Muscle of leg (tissue), 11 donors: ENCODE measurements around the gene GRIA4. TPM values are rescaled to one million over a fixed set of nuclear protein-coding genes. Genes with fewer than 3 reads are reported as not detected.

ENCODE experiments used
- DNase-seq: peaks from one replicate; pipeline ENCODE4 v3.0.0; 2013
- H3K27ac ChIP-seq: one replicate; pipeline ENCODE4 v1.5.1; 2013; ENCODE audit warnings: mild to moderate bottlenecking, low read length, control low read depth
- H3K27me3 ChIP-seq: one replicate; pipeline ENCODE4 v1.6.1; 2013; ENCODE audit warnings: low read length; ENCODE audit not compliant: control insufficient read depth, insufficient read depth
- H3K36me3 ChIP-seq: one replicate; pipeline ENCODE4 v1.6.1; 2013; ENCODE audit warnings: low read length; ENCODE audit not compliant: control insufficient read depth, insufficient read depth
- H3K4me1 ChIP-seq: one replicate; pipeline ENCODE4 v1.6.1; 2013; ENCODE audit warnings: low read length; ENCODE audit not compliant: control insufficient read depth, insufficient read depth
- H3K4me3 ChIP-seq: one replicate; pipeline ENCODE4 v1.5.1; 2013; ENCODE audit warnings: low read length, control low read depth
- H3K9me3 ChIP-seq: replicated peaks from 2 replicates; pipeline ENCODE4 v1.6.1; 2013; ENCODE audit warnings: low read depth, low read length; ENCODE audit not compliant: control insufficient read depth
- WGBS: methylation state at CpG from one replicate; pipeline ENCODE4 v1.1.5; 2013; ENCODE audit warnings: missing lambda C conversion rate; ENCODE audit not compliant: insufficient coverage; 5-methylcytosine and 5-hydroxymethylcytosine counted together
- polyA plus RNA-seq, 8 donors: library from polyadenylated mRNA; unstranded; fragments of 120-200 nt; gene quantifications; one replicate each; pipeline versions ENCODE4 v1.2.1 to v1.2.3, GENCODE V29; 2013; ENCODE audit warnings: inconsistent platforms in 1 of 8, low replicate concordance in 1 of 8; ENCODE audit not compliant: insufficient read length in 8 of 8, insufficient read depth in 1 of 8
- total RNA-seq: library from RNA; stranded (reverse); fragments of 120-200 nt; gene quantifications from one replicate; pipeline ENCODE4 v1.2.4, GENCODE V29; 2013

The GRIA4 gene
- total and polyA plus RNA-seq, 9 donors, result 2.7 to 14.6 (median 7.8) TPM

DNA sequence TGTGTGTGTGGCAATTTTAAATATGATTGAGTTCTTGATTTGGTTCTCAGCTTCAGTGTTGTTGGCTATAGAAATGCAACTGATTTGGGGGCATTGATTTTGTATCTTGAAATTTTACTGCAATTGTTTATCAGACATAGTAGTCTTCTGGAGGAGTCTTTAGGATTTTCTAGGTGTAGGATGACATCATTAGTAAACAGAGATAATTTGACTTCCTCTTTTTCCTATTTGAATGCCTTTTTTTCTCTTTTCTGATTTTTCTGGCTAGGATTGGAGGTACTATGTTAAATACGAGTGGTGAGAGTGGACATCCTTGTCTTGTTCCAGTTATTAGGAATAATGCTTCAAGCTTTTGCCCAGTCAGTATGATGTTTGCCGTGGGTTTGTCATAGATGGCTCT is 287.3 kb downstream of the GRIA4 start:
- H3K36me3 ChIP-seq, result no peaks in the 10 kb centered on the region
- no peak for DNase-seq
- H3K27me3 ChIP-seq, result no peaks in the 10 kb centered on the region
- H3K4me1 ChIP-seq, result no peaks in the 10 kb centered on the region
- H3K27ac ChIP-seq, result no peak overlapping the region
- no peaks in the 10 kb centered on the region for H3K9me3 ChIP-seq
- no peak overlapping the region for H3K4me3 ChIP-seq
- WGBS, result no CpG with 5 or more reads among the region's 2 CpGs

DNA sequence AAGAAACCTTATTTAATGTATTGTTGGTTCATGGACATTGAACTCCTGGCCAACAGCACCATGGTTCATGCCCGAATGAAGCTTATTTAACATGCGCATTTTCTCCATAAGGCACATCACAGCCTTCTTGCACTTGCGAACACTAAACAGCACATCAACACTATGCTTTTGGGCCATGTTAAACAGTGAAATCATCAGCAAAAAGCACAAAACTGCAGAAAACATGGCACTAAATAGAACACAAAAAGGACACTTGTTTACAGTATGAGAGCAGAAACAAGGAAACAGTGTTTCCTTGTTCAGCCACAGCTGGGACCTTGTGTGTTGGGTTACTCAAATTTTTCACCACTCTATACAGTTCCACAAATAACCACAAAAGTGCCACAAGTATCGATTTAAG is 289.9 kb downstream of the GRIA4 start:
- Histone ChIP-seq H3K27ac (no peak overlapping the region), H3K4me3 (no peak overlapping the region), H3K36me3 (no peaks in the 10 kb centered on the region), H3K4me1 (no peaks in the 10 kb centered on the region), H3K27me3 (no peaks in the 10 kb centered on the region), H3K9me3 (no peaks in the 10 kb centered on the region)
- no peak for DNase-seq
- no CpG with 5 or more reads among the region's 4 CpGs for WGBS

DNA sequence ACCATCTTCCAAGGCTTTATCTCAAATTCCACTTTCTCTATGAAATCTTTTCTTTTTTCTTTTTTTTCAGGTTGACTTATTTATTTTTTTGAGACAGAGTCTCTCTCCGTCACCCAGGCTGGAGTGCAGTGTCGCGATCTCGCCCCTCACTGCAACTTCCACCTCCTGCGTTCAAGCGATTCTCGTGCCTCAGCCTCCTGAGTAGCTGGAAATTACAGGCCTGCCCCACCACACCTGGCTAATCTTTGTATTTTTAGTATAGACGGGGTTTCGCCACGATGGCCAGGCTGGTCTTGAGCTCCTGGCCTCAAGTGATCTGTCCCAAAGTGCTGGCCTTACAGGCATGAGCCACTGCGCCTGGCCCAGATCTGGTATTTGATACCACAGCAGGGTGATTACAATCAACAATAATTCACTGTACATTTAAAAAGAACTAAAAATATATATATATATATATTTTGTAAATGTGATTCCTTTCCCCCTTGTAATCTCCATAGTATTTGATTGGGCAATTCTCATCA is 290.7 kb downstream of the GRIA4 start:
- Histone ChIP-seq H3K27me3 (no peaks in the 10 kb centered on the region), H3K4me1 (no peaks in the 10 kb centered on the region), H3K27ac (no peak overlapping the region), H3K4me3 (no peak overlapping the region), H3K36me3 (no peaks in the 10 kb centered on the region), H3K9me3 (no peaks in the 10 kb centered on the region)
- no peak for DNase-seq
- 98% methylated on average over 8 of the region's 11 CpGs for WGBS

DNA sequence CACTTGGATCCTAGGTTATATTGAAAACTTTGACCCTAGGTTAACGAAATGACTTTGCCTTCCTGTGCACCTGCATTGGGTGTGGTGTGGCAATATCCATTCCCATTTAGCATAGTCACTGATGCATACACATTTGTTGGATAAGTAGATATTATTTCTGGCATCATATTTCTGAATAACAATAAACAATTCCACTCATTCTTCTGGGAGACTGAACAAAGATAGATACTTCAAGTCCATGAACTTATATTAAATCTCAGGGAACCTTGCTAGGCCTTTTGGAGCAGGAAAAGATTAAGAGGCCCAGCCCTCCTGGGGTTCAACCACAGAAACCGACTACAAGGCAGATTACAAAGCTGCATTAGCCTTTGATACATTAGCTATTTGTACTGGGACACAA is 293.2 kb downstream of the GRIA4 start:
- WGBS, result no CpG with 5 or more reads among the region's 2 CpGs
- DNase-seq, result no peak
- Histone ChIP-seq H3K27ac (no peak overlapping the region), H3K9me3 (no peaks in the 10 kb centered on the region), H3K4me1 (no peaks in the 10 kb centered on the region), H3K27me3 (no peaks in the 10 kb centered on the region), H3K4me3 (no peak overlapping the region), H3K36me3 (no peaks in the 10 kb centered on the region)

DNA sequence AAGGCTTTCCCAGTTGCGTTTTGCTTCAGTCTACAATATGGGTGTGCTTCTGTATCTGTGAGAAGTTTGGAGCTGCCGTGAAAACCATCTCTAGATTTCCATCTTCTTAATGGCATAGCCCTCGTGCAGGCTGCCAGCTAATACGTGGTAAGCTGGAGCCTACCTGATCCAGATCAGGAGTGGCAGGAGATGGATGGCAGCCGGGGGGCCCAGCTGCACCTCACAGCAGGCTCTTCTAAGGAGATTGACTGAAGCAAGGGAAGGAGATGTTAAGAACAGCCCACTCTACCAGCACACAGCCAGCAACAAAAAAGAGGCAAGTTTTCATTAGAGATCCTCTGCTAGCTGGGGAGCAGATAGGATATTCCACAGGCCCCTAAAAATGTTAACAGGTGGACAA is 296.6 kb downstream of the GRIA4 start:
- H3K27me3 ChIP-seq, result no peaks in the 10 kb centered on the region
- H3K4me3 ChIP-seq, result no peak overlapping the region
- DNase-seq, result no peak
- WGBS, result no CpG with 5 or more reads among the region's 5 CpGs
- no peaks in the 10 kb centered on the region for H3K4me1 ChIP-seq
- H3K36me3 ChIP-seq, result no peaks in the 10 kb centered on the region
- H3K9me3 ChIP-seq, result no peaks in the 10 kb centered on the region
- no peak overlapping the region for H3K27ac ChIP-seq

DNA sequence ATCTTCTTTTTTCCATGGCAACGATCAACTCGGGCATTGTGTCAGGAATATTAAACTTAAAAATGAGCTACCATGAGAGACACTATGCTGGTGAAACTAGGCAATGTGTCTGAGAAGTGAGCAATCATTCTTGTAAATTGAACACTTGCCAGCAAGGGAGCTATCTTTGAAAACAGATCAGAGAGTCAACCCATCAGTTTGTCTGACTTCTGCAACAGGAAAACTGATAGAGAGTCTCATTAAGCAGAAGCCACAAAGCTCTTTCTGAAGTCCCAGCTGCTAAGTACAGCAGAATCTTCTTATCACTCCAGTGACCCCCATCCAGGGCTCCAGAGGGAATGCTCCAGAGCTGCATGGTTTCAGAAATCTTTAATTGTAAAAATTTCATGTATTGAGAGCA is 297.4 kb downstream of the GRIA4 start:
- H3K4me3 ChIP-seq, result no peak overlapping the region
- no peaks in the 10 kb centered on the region for H3K27me3 ChIP-seq
- DNase-seq, result no peak
- WGBS, result 100% methylated on average over 1 of the region's 2 CpGs
- H3K4me1 ChIP-seq, result no peaks in the 10 kb centered on the region
- H3K27ac ChIP-seq, result no peak overlapping the region
- H3K36me3 ChIP-seq, result no peaks in the 10 kb centered on the region
- no peaks in the 10 kb centered on the region for H3K9me3 ChIP-seq

DNA sequence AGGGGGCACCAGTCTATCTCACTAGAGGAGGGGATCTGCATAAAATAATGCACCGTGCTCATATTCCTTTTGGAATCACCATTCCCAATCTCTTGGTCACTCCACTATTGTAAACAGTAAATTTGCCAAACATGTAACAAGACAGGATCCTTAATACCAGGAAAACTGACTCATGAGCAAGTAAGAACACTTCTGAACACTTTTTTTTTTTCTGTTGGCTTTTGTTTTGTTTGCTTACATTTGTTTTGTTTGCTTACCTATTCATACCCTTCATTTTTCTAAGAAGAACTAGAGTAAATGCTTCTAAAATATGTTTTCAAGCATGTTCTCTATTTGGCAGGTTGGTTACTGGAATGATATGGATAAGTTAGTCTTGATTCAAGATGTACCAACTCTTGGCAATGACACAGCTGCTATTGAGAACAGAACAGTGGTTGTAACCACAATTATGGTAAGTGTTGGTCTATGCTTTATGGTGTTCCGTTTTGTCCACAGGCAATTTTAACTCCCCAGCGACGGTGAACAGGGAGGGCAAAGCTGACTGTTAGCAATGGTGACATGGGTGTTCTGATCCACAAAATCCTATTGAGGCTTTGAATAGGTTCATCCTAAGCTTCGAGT is 300.3 kb downstream of the GRIA4 start:
- H3K9me3 ChIP-seq, result no peaks in the 10 kb centered on the region
- H3K4me3 ChIP-seq, result no peak overlapping the region
- 96% methylated on average over 3 of the region's 5 CpGs for WGBS
- no peaks in the 10 kb centered on the region for H3K4me1 ChIP-seq
- no peaks in the 10 kb centered on the region for H3K36me3 ChIP-seq
- no peak for DNase-seq
- H3K27me3 ChIP-seq, result no peaks in the 10 kb centered on the region
- H3K27ac ChIP-seq, result no peak overlapping the region

DNA sequence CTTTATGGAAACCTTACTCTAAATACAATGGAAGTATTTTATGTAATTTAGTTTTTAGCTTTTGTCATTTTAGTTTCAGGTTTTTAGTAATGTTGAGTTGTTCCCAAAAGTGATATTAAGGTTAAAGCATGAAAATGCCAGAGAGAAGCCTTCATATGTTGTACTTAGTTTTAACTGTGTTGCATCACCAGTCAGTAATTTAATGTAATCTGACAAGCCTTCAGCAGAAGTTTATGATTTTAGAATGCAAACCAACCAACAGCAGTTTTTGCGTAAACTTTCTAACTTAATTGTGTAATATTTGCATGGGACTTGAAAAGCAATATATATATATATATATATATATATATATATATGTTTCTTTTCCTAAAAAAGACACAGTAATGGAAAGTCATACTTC is 301.6 kb downstream of the GRIA4 start:
- Histone ChIP-seq H3K4me3 (no peak overlapping the region), H3K36me3 (no peaks in the 10 kb centered on the region), H3K27me3 (no peaks in the 10 kb centered on the region), H3K9me3 (no peaks in the 10 kb centered on the region), H3K27ac (no peak overlapping the region), H3K4me1 (no peaks in the 10 kb centered on the region)
- no CpG with 5 or more reads among the region's 1 CpG for WGBS
- no peak for DNase-seq

DNA sequence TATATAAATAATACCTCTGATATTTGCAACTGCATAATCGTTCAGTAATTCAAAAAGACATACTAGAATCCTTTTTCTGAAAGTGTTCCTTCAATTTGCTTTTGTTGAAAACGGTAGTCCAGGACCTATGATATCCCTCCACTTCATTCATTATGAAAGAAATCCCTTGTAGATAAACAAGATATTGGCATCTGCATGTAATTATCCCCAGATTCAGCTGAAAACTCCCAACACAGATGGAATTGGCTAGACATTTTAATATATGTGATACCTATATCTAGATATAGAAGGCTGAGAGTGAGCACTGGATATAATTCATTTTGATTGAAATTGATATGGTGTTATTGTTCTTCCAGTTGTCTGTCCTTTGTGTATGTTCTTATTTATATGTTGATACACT is 302.8 kb downstream of the GRIA4 start:
- no CpG with 5 or more reads among the region's 2 CpGs for WGBS
- H3K27me3 ChIP-seq, result no peaks in the 10 kb centered on the region

DNA sequence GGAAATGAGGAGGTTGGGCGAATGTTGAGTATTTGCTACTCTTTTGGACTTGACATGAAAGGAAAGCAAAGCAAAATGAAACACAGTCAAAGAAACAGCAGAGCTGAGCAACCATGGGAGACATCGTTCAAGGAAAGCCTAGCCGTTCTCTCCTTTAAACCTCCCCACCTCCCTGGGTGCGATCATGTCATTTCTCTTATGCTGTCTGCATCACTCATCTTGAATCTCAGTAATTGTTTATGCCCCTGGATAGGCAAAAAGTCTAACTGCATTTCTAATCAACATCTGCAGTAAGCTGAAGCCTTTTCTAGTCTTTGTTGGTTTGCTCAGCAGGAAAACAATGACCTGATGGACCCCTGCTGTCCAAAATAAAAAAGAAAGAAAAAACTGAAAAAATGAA is 305.1 kb downstream of the GRIA4 start:
- H3K27me3 ChIP-seq, result no peaks in the 10 kb centered on the region
- WGBS, result 70% methylated on average over 3 of the region's 4 CpGs
- H3K36me3 ChIP-seq, result no peaks in the 10 kb centered on the region
- H3K27ac ChIP-seq, result no peak overlapping the region
- H3K9me3 ChIP-seq, result no peaks in the 10 kb centered on the region
- H3K4me1 ChIP-seq, result no peaks in the 10 kb centered on the region
- no peak overlapping the region for H3K4me3 ChIP-seq
- DNase-seq, result no peak

More for the DNA sequence above, 302.8 kb downstream of the GRIA4 start:
- DNase-seq, result no peak
- no peak overlapping the region for H3K4me3 ChIP-seq
- H3K4me1 ChIP-seq, result no peaks in the 10 kb centered on the region
- H3K36me3 ChIP-seq, result no peaks in the 10 kb centered on the region
- H3K27ac ChIP-seq, result no peak overlapping the region
- H3K9me3 ChIP-seq, result no peaks in the 10 kb centered on the region

DNA sequence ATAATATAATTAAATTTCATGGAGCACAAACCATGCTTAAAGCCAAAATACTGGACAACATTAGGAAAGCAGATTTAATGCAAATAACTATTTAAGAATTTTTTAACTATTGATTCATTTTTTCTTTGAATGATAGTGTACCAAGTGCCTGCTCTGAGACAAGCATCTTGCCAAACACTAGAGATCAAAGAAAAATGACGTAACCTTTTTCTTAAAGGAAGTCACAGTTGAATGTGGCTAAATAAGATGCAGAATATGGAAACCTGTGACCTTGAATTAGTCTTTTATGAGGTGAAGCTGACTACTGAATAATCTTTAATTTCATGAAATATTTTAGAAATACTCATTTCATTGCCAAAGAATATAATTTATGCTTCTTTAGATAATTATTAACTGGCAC is 308.2 kb downstream of the GRIA4 start:
- Histone ChIP-seq H3K4me3 (no peak overlapping the region), H3K36me3 (no peaks in the 10 kb centered on the region), H3K4me1 (no peaks in the 10 kb centered on the region), H3K27me3 (no peaks in the 10 kb centered on the region), H3K9me3 (no peaks in the 10 kb centered on the region), H3K27ac (no peak overlapping the region)
- no CpG with 5 or more reads among the region's 1 CpG for WGBS
- DNase-seq, result no peak
